Transverse colon (tissue), 3 donors: Measurements from ENCODE around the gene COL21A1.

Experiments
- POLR2A ChIP-seq: fragments of 450-650 bp; IDR thresholded peaks from one replicate; pipeline ENCODE4 v1.6.1; 2016; ENCODE audit warnings: antibody characterized with exemption, mild to moderate bottlenecking, moderate library complexity
- TF ChIP-seq, protein P1 (sequence below), 5 experiments: fragments of 200-600 bp in 3 of 5; fragments of 450-650 bp in 2 of 5; sonication (generic) in 3 of 5; IDR thresholded peaks; 1 replicate in 2 of 5; 2 replicates in 3 of 5; pipeline ENCODE4 v1.5.1; 2016 to 2017; ENCODE audit warnings: antibody characterized with exemption in 5 of 5, inconsistent platforms in 3 of 5, mild to moderate bottlenecking in 2 of 5, moderate library complexity in 1 of 5

DNA sequence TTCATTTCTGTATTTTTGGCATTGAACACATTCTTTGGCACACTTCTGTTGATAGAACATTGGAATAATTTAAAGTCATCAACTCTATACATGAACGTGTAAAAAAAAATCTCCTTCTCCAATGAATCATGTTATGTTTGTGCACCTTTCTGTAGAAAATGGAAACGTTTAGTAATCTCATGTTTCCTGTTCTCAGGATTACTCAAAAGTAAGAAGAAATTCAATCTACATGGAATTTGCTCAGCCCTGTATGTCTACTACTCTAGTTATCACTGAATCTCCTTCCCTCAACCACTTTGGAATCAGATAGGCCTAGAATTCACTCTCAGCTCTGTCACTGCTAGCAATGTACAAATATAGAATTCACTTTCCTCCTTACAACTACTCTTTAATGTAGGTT is 103.6 kb downstream of the COL21A1 start:
- no peak for TF ChIP-seq POLR2A
- TF ChIP-seq, protein P1, sequence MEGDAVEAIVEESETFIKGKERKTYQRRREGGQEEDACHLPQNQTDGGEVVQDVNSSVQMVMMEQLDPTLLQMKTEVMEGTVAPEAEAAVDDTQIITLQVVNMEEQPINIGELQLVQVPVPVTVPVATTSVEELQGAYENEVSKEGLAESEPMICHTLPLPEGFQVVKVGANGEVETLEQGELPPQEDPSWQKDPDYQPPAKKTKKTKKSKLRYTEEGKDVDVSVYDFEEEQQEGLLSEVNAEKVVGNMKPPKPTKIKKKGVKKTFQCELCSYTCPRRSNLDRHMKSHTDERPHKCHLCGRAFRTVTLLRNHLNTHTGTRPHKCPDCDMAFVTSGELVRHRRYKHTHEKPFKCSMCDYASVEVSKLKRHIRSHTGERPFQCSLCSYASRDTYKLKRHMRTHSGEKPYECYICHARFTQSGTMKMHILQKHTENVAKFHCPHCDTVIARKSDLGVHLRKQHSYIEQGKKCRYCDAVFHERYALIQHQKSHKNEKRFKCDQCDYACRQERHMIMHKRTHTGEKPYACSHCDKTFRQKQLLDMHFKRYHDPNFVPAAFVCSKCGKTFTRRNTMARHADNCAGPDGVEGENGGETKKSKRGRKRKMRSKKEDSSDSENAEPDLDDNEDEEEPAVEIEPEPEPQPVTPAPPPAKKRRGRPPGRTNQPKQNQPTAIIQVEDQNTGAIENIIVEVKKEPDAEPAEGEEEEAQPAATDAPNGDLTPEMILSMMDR (IDR thresholded peaks at IDR 0.05): no peak
